CD4-positive, alpha-beta T cell treated with Interleukin-12 subunit alpha and Interleukin-12 subunit beta, for 1 hour (primary cell): Measurements from ENCODE around the gene ANK3.
"Not testable (repeated sequence)": the region's sequence is repeated elsewhere in the genome, so short reads cannot be mapped to it uniquely, and the experiment has no call there.

Source experiments
- DNase-seq: peaks from one replicate; pipeline ENCODE4 v3.0.0-alpha.2; 2020

Gene ANK3

DNA sequence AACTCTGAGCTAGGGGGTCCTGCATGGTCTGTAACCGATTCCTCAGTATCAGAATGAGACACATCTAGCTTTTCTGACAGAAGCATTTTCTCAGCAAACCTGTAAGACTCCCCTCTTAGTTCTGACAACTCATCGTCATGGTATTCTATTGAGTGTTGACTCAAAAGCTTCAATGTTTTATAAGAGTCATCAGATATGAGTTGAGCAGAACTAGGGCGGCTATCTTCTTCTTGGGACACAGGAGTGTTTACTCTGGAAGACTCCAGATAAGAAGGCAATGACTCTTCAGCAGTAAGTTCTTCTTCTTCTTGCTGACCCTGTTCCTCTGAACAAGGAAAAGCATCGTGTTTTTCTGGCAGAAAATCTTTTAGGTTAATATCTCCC, 316.3 kb downstream of the ANK3 start:
- DNase-seq, result no peak

DNA sequence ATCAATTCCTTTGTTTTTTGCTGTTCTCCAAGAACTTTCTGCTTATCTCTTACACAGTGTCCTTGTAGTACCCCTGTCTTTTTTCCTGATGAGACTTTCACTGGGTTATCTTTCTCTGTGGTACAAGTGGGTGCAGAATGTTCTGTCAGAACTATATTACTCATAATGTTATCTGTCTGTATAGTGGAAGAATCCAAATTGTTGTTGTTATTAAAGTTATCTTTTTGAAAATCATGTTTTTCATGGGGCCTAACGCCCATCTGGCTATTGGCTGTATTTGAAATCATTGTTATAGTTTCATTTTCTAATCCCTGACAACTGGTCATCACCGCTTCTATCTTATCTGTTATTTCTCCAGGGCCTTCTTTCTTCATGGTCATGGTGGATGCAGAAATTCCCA, 320.4 kb downstream of the ANK3 start:
- DNase-seq, result no peak

DNA sequence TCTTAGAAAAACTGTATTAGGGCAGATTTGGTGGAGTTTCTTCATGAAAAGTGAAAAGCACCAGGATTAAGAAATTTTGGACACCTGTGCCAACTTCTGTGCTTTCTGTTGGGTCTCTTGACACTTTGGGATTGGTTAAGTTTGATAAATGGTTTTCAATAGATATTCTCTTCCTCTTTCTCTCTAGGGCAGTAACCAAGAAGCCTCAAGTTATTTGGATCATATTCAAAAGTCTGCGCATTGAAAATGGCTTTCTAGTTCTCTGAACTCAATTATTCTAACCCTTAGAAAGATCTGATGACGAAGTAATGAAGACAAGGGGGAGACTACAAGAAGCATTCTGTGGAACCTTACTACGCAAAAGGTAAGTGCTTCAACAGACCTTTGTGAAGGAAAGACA, 339.3 kb downstream of the ANK3 start:
- no peak for DNase-seq

DNA sequence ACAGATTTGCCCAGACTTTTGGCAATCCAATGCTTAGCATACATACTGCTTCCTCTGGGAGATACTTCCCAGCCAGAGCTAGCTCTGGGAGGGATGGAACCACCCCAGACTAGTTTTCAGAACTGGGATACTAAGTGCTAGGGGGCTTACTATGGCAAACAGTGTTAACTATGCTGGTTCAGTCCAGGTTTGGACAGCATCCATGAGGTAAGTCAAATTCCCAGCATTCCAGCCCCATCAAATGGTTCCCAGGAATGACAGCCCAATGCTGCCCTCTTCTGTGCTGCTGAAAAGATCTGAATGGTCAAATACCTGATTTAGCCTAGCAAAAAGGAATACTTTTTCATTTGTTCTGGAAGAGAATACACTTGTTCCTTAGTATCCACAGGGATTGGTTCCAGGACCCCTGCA, 341.6 kb downstream of the ANK3 start:
- DNase-seq, result no peak

GRCh38 chr10:60045571-60045970, 344.1 kb downstream of the ANK3 start:
- DNase-seq, result no peak

DNA sequence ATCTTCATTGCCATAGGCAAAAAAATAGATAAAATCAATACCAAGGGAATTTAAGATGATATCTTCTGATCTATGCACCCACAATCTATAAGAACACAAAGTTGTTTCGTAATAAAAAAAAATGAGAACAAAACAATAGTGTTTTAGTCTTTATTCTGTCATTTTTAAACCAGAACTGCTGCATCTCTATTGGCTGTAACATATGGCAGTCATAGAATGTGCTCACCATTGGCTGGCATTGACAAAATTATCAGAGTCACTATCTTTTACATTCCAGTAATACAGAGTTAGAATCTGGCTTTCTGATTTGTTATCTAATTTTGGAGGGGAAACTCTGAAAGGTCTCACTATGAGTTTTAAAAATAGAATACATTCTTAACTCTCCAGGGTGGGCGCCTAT, 344.7 kb downstream of the ANK3 start:
- DNase-seq, result no peak

DNA sequence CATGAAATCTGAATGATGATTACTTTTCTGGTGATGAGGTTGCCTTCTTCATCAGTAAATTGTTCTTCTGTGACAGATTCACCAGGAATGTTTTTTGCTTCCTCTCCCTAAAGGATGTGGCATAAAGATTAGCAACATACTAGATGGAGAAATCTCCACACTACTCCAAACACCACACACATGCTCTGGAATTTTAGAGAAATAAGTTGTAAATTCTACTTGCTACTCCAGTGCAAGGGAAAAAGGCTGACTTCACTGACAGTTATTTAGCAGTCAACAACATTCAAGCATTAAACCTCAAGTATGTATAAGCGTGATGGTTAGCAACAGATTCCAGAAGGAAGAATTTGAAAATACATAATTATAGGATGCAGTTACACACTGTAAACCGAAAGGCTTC, 345.4 kb downstream of the ANK3 start:
- no peak for DNase-seq

- no peak for DNase-seq
Measured at GRCh38 chr10:60043561-60044241, 346.0 kb downstream of the ANK3 start.

GRCh38 chr10:60042914-60043313, 346.8 kb downstream of the ANK3 start:
- DNase-seq, result no peak

DNA sequence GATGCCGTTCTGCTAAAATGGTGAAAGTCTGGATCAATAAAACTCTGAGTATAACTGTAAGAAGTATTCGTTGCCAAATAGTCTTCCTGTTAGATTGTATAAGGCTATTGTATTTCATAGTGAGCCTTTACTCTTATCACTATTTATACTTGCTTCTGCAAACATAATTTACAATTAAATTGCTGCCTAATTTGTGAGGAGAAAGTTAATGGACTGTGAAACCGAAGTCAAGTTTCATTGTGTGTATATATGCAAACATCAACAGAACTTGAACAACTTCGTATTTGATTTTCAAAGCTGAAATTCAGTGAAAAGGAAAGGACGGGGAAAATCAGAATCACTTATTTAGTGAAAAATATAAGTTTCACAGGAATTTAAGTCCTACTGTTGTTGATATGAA, 347.4 kb downstream of the ANK3 start:
- no peak for DNase-seq

DNA sequence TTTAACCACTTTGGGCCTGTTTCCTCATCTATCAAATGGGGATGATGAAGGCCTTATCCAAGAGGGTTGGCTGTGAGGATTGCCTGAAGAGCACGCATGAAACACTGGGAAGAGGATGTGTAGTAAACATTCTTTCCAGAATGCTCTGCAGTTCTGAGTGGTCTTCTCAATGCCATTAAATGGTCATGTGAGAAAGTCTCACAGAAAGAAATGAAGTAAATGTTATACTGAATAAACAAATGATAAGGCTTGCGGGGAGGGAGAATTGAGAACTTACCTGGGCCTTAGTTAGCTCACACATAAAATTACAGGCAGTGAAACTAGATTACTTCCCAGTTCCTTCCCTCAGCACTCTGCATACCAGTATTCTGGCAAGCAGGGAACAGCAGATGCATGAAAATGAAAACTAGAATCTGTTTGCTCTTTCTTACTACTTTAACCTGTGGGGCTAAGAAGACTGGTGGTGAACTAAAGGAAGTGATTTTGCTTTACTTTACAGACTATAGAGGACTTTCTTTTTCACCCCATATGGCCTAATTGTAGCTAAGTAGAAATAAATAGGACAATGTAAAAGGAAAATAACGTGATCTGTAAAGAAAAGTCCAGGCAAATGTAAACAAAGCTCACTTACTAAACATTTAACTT, 348.1 kb downstream of the ANK3 start:
- DNase-seq, result no peak

DNA sequence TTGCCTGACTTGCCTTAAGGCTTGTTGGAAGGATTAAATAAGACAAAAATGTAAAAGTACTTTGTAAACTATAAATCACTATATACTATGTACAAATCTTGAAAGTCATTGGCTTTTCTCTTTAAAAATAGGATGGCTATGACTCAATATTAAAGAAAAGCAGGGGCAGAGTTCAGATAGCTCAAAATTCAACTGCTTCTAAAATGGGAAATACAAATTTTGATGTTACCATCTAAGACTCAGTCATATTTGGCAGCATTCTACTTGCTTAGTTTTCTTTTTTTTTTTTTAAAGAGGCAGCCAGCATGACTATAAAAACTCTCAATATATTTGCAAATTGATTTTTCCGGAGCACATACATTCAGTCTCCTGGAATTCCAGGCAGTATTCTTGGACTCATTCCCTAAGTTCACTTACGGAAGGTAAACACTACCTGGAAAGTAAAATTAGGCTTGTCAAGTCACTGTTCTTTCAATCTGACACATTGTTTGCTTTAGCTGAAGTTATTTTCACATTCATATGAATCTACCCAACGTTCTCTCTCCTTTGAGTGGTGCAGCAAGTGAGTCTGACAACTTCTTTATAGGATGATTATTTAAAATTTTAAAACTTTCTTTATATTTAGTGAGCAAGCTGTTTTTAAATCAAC, 349.5 kb downstream of the ANK3 start:
- no peak for DNase-seq

DNA sequence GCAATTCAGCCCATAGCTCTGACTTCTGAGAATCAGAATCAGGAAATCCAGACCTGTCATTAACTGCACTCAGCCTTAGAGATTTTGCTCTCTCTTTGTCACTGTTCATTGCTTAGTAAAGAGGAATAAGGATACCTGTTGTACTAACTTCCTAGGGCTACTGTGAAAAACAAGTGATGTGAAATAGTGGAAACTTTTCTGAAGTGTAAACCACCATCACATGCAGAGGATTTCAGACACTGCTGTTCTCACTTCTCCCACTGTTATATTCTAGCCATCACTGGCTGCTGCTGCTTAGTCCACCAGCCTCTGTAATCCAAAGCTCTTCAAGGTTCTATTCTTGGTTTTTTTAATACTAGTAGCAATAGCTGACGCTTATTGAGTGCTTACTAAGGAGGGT, 353.7 kb downstream of the ANK3 start:
- DNase-seq, result no peak

GRCh38 chr10:60035375-60035774, 354.3 kb downstream of the ANK3 start:
- not testable (repeated sequence) for DNase-seq

- DNase-seq, result peak; percentile 38
Measured at GRCh38 chr10:60032723-60033122, 357.0 kb downstream of the ANK3 start.

DNA sequence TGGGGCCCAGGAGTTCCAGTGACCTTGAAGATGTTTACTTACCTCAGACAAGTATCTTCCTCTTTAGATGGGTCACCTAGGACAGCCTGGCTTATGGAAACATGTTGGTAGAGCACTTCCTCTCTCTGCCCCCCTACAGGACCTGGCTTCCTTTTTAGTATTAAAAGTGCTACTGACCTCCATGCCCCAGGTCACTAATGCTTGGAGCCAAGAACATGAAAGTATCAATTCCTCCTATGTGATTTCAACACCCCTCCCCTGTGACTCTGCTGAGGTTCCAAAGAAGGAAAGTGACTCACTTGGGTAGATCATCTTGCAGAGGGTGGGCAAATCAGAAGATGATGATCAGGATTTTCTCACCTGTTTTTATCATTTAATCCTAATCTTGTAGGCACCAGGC, 358.0 kb downstream of the ANK3 start:
- peak; percentile 10 for DNase-seq

DNA sequence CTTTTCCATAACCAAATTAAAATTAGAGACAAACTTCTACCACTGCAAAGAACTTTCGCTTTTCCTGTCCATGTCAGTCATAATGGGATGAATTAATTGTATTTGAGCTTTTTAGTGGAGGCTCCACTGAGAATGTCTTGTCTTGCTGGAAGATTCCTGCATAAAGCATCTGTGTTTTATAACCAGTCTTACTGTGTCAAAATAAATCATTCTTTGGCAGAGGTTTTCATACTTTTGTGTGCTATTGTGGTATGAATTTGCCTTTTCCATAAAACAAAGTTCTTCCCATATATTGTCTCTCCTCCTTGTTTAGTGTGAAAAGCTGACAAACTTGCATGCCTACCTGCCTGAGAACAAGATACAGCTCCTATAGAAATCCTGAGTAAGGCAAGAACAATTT, 358.5 kb downstream of the ANK3 start:
- no peak for DNase-seq

- no peak for DNase-seq
Measured at GRCh38 chr10:60029475-60029874, 360.2 kb downstream of the ANK3 start.

DNA sequence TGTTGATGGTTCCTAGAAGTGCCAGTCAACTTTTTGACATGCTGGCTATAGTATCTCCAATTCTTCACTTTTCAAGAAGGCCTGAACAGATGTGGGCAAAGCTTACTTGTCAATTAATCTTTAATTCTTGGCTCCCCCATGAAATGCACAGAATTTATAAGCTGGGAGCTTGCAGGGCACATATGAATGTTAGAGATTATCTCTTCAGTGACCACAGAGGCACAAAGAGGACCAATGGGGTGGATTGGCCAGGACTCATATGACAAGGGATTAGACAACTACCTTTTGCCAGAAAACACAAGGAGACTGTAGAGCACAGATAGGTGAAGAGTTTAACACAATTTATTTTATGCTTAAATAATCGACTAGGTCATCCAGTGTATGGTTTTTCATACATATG, 361.6 kb downstream of the ANK3 start:
- DNase-seq, result no peak

- DNase-seq, result no peak
Measured at GRCh38 chr10:60025279-60025678, 364.4 kb downstream of the ANK3 start.

GRCh38 chr10:60024506-60024905, 365.2 kb downstream of the ANK3 start:
- no peak for DNase-seq

- DNase-seq, result no peak
Measured at GRCh38 chr10:60023155-60023877, 366.4 kb downstream of the ANK3 start.

GRCh38 chr10:60021361-60021760, 368.3 kb downstream of the ANK3 start:
- no peak for DNase-seq

DNA sequence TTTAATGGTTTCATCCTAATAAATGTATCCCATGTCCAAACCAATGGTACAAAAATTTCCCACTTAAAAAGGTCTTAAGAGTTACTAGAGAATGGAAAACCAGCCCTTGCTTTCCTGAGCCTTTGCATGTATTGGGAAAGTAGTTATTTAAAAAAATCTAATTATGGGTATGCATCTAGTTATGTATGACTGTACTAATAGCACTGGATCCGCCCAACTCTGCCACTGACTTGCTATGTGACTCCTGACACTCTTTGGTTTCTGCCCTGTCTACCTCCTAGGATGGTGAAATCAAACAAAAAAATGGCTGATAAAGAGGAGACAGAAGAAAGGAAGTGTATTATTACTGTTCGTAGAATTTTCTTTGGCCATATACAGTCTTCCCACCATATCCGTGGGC, 372.9 kb downstream of the ANK3 start:
- no peak for DNase-seq
